Omental fat pad (tissue), 4 donors: ENCODE results near the gene CHST11. TPM values are rescaled to one million over a fixed set of nuclear protein-coding genes. Genes with fewer than 3 reads are reported as not detected.

Experiments used
- ATAC-seq: fragments of 150-250 bp; one replicate; pipeline ENCODE4 v1.9.1; 2016; ENCODE audit warnings: mild to moderate bottlenecking, moderate library complexity; ENCODE audit not compliant: low FRiP score
- DNase-seq: peaks from one replicate; pipeline ENCODE4 v3.0.0-alpha.2; 2019; ENCODE audit warnings: low spot score
- CTCF ChIP-seq, 3 donors: fragments of 450-650 bp; IDR thresholded peaks; one replicate each; pipeline ENCODE4 v1.5.1; 2016 to 2017; ENCODE audit warnings: antibody characterized with exemption in 3 of 3, mild to moderate bottlenecking in 3 of 3, moderate library complexity in 2 of 3
- total RNA-seq, 4 donors: library from RNA; depleted of rRNA; stranded (reverse); fragments of >200 nt; gene quantifications; one replicate each; pipeline ENCODE4 v1.1.0, GENCODE V29; 2016

Gene CHST11
- total RNA-seq, 4 donors from 2014 or later = 12.2 to 58.6 (median 30.1) TPM

- ATAC-seq = no peak
- no peak for DNase-seq
- TF ChIP-seq CTCF (IDR thresholded peaks at IDR 0.05) = no peak
These were observed 227.2 kb downstream of the CHST11 start for GRCh38 chr12:104683831-104684503.

DNA sequence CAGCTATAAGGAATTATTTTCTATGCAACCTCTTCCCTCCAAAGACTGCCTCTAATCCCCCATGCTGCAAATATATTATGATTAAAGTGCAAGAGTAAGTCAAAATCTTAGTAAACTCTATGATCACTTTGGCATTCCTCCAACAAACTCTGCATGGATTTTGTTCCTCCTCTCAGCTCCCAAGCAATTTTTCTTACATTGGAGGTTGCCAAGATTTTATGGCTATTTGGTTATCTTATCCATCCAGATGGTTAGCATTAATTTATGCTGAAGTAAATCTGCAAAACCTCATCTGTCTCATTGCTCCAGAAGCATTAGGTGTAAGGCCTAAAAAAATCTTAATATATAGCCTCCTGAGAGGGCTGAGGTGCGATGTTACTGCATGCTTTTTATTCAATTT lies 228.1 kb downstream of the CHST11 start:
- no peak for TF ChIP-seq CTCF (IDR thresholded peaks at IDR 0.05)
- DNase-seq = no peak
- ATAC-seq = no peak

DNA sequence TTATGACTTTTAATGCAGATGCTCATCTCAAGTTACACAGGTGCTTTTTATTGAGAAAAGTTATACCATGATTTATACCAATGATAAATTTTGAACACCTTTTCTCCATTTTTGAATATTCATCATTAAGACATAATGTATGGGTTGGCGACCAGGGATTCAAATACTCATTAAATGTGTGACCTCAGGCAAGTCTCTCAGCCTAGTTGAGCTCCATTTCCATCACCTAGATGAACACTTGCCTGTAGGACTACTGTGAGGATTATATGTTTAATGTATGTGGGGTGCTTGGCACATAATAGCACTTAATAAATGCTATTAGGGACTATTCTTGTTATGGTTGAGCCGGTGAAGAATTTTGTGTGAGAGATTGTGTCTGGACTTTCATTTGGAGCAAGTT lies 228.6 kb downstream of the CHST11 start:
- ATAC-seq (no peak), DNase-seq (no peak)
- no peak for TF ChIP-seq CTCF (IDR thresholded peaks at IDR 0.05)

DNA sequence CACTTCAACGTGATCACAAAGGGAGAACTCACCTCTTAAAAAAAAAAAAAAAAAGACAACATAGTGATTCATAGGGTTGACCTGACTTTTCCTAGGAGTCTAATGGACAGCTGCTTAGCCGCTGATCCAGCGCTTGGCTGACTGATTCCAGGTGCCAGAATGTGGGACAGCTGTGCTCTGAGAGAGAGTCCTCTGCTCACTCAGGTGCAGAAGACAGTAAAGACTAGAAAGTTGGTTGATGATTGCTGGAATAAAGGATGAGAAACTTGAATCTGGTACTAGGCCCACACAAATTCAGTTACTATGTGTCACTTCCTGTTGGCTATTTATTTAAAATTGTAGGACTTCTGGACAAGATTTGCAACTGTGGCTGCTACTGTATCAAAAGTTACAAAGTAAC lies 229.4 kb downstream of the CHST11 start:
- no peak for TF ChIP-seq CTCF (IDR thresholded peaks at IDR 0.05)
- DNase-seq (no peak), ATAC-seq (no peak)

DNA sequence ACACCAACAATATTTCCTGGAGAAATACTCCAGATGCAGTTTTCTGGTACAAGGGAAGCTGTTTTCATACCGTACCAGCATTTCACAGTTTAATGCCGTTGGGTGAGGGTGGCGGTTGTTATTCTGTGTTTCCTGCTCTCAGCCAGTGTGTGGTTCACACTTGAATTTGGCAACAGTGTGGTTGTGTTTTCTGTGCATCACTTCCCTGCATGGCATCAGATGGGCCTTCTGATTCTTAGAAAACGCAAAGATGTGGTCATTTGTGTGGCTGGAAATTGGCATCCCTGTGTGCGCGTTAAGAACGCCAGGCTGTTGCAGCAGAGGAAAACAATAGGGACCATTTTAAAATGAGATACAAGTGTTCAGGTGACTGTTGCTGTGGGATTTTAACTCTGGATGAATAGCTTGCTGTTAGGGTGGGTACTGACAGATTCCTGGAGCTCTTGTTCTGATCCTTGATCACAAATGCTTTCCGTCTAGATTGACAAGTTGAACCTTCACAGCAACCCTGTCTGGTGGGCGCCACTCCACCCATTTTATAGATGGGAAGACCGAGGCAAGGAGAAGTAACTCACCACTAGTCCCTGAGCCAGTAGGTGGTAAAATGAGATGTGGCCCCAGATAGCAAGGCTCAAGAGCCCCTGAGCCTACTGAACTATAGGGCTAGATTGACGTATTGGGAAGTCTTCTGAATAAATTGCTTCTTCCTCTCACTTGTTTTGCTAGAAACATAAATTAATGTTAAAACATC lies 231.2 kb downstream of the CHST11 start:
- ATAC-seq (no peak), DNase-seq (no peak)
- TF ChIP-seq CTCF (IDR thresholded peaks at IDR 0.05) = no peak

GRCh38 chr12:104689635-104690034 lies 232.9 kb downstream of the CHST11 start:
- DNase-seq (no peak), ATAC-seq (no peak)
- no peak for TF ChIP-seq CTCF (IDR thresholded peaks at IDR 0.05)
